Fibroblast of pulmonary artery (primary cell): Measurements from ENCODE around the gene ASMTL.

ENCODE experiments used
- DNase-seq: peaks from one replicate; pipeline ENCODE4 v3.0.0-alpha.2; 2010; ENCODE audit warnings: low read depth
- H3K4me3 ChIP-seq: replicated peaks from 2 replicates; pipeline ENCODE4 v1.5.1; 2011; ENCODE audit warnings: low read depth, mild to moderate bottlenecking, control low read depth, low read length, moderate library complexity
- CTCF ChIP-seq: IDR thresholded peaks from 2 replicates; pipeline ENCODE4 v1.5.1; 2011; ENCODE audit warnings: mild to moderate bottlenecking, control low read depth, low read length, inconsistent platforms; ENCODE audit errors: missing control alignments

ASMTL gene

GRCh38 chrX:1472975-1473374 is 20.3 kb upstream of the ASMTL start:
- no peak for TF ChIP-seq CTCF
- DNase-seq: no peak
- H3K4me3 ChIP-seq: no peak overlapping the region

- TF ChIP-seq CTCF: no peak
- no peak overlapping the region for H3K4me3 ChIP-seq
- peak; percentile 9 for DNase-seq
Measured at GRCh38 chrX:1468250-1468772, 15.6 kb upstream of the ASMTL start.

GRCh38 chrX:1466971-1467561 is 14.4 kb upstream of the ASMTL start:
- TF ChIP-seq CTCF: no peak
- no peak overlapping the region for H3K4me3 ChIP-seq
- DNase-seq: no peak

GRCh38 chrX:1466232-1466661 is 13.5 kb upstream of the ASMTL start:
- DNase-seq: no peak

GRCh38 chrX:1465286-1466231 is 12.8 kb upstream of the ASMTL start:
- TF ChIP-seq CTCF: no peak
- no peak for DNase-seq
- no peak overlapping the region for H3K4me3 ChIP-seq

More at GRCh38 chrX:1466232-1466661, 13.5 kb upstream of the ASMTL start:
- no peak for TF ChIP-seq CTCF
- no peak overlapping the region for H3K4me3 ChIP-seq

- no peak for TF ChIP-seq CTCF
- no peak for DNase-seq
- H3K4me3 ChIP-seq: no peak overlapping the region
Measured at GRCh38 chrX:1464971-1465285, 12.2 kb upstream of the ASMTL start.
